Neural progenitor cell (in vitro differentiated cells): Measurements from ENCODE around the gene VTI1A. TPM values are rescaled to one million over a fixed set of nuclear protein-coding genes. Genes with fewer than 3 reads are reported as not detected.

Experiments used
- DNase-seq: peaks from one replicate; pipeline ENCODE4 v3.0.0-alpha.2; 2016; ENCODE audit warnings: low spot score
- H2AFZ ChIP-seq: fragments of 200-600 bp; sonication (generic); replicated peaks from 2 replicates; pipeline ENCODE4 v1.6.1; 2016; ENCODE audit warnings: antibody characterized with exemption
- H3F3A ChIP-seq: fragments of 200-600 bp; sonication (generic); 2 replicates; pipeline ENCODE4 v1.6.1; 2016; ENCODE audit warnings: antibody characterized with exemption, low read depth
- H3K27ac ChIP-seq: fragments of 200-600 bp; sonication (generic); 2 replicates; pipeline ENCODE4 v1.5.1; 2016; ENCODE audit warnings: mild to moderate bottlenecking
- H3K27me3 ChIP-seq: fragments of 200-600 bp; sonication (generic); 2 replicates; pipeline ENCODE4 v1.6.1; 2016; ENCODE audit warnings: mild to moderate bottlenecking, moderate library complexity
- H3K36me3 ChIP-seq: fragments of 200-600 bp; sonication (generic); 2 replicates; pipeline ENCODE4 v1.5.1; 2016
- H3K4me1 ChIP-seq: fragments of 200-600 bp; sonication (generic); 2 replicates; pipeline ENCODE4 v1.6.1; 2016; ENCODE audit warnings: mixed run types
- H3K4me2 ChIP-seq: fragments of 200-600 bp; sonication (generic); 2 replicates; pipeline ENCODE4 v1.6.1; 2016
- H3K4me3 ChIP-seq: fragments of 200-600 bp; sonication (generic); 2 replicates; pipeline ENCODE4 v1.5.1; 2016
- H3K79me2 ChIP-seq: fragments of 200-600 bp; sonication (generic); 2 replicates; pipeline ENCODE4 v1.6.1; 2016; ENCODE audit warnings: low read depth
- H3K9ac ChIP-seq: fragments of 200-600 bp; sonication (generic); 2 replicates; pipeline ENCODE4 v1.6.1; 2016
- H3K9me3 ChIP-seq: fragments of 200-600 bp; sonication (generic); 2 replicates; pipeline ENCODE4 v1.5.1; 2016; ENCODE audit warnings: low read depth
- H4K20me1 ChIP-seq: fragments of 200-600 bp; sonication (generic); 2 replicates; pipeline ENCODE4 v1.6.1; 2016; ENCODE audit warnings: low read depth
- H3K27ac Mint-ChIP-seq: 3 replicates; pipeline ENCODE4 v1.8.0; 2021; ENCODE audit warnings: mixed read lengths
- H3K27me3 Mint-ChIP-seq: 2 replicates; pipeline ENCODE4 v1.8.0; 2022; ENCODE audit warnings: low read depth, mild to moderate bottlenecking, inconsistent platforms, moderate library complexity, mixed read lengths; ENCODE audit not compliant: insufficient read depth
- H3K36me3 Mint-ChIP-seq: 3 replicates; pipeline ENCODE4 v1.8.0; 2021; ENCODE audit warnings: mixed read lengths
- H3K4me1 Mint-ChIP-seq: 3 replicates; pipeline ENCODE4 v1.8.0; 2021; ENCODE audit warnings: mixed read lengths
- H3K4me3 Mint-ChIP-seq: 3 replicates; pipeline ENCODE4 v1.8.0; 2021; ENCODE audit warnings: mild to moderate bottlenecking, moderate library complexity, mixed read lengths
- H3K9me3 Mint-ChIP-seq: 3 replicates; pipeline ENCODE4 v1.8.0; 2020; ENCODE audit warnings: mixed read lengths
- CTCF ChIP-seq: fragments of 200-600 bp; sonication (generic); IDR thresholded peaks from 2 replicates; pipeline ENCODE4 v1.5.1; 2017; ENCODE audit warnings: antibody characterized with exemption, mild to moderate bottlenecking
- EZH2 ChIP-seq: fragments of 200-600 bp; sonication (generic); IDR thresholded peaks from 2 replicates; pipeline ENCODE4 v1.6.1; 2017; ENCODE audit warnings: antibody characterized with exemption, mild to moderate bottlenecking, moderate library complexity
- EZH2phosphoT487 ChIP-seq: fragments of 200-600 bp; sonication (generic); IDR thresholded peaks from 2 replicates; pipeline ENCODE4 v1.6.1; 2017; ENCODE audit warnings: antibody characterized with exemption
- total RNA-seq: library from RNA; depleted of rRNA; stranded (reverse); fragments of >200 nt; gene quantifications from 2 replicates; pipeline ENCODE4 v1.2.3, GENCODE V29; 2015; ENCODE audit warnings: low replicate concordance

Gene VTI1A
- total RNA-seq, 1 donor from 2014 or later, result 28.8 TPM

GRCh38 chr10:112823007-112823406 is 376.0 kb downstream of the VTI1A start:
- Mint-ChIP-seq H3K9me3 (no peaks in the 10 kb centered on the region), H3K4me1 (peaks cover 44% of the 10 kb centered on the region), H3K27ac (peak overlapping the region; percentile 63), H3K4me3 (no peak overlapping the region), H3K36me3 (peaks cover 5% of the 10 kb centered on the region), H3K27me3 (no peaks in the 10 kb centered on the region)
- TF ChIP-seq EZH2phosphoT487 (no peak), EZH2 (no peak), CTCF (no peak)
- no peak for DNase-seq
- Histone ChIP-seq H3K79me2 (no peaks in the 10 kb centered on the region), H3K9me3 (no peaks in the 10 kb centered on the region), H4K20me1 (no peaks in the 10 kb centered on the region), H3K4me1 (peaks cover 8% of the 10 kb centered on the region), H3K27me3 (no peaks in the 10 kb centered on the region), H3K4me3 (no peak overlapping the region), H3K36me3 (no peaks in the 10 kb centered on the region), H3F3A (no peaks in the 10 kb centered on the region), H3K9ac (no peak overlapping the region), H2AFZ (no peak overlapping the region), H3K4me2 (no peak overlapping the region), H3K27ac (no peak overlapping the region)

- Histone ChIP-seq H3K4me1 (peaks cover 4% of the 10 kb centered on the region), H3K79me2 (no peaks in the 10 kb centered on the region), H3F3A (no peaks in the 10 kb centered on the region), H3K4me3 (no peak overlapping the region), H3K9ac (no peak overlapping the region), H3K9me3 (no peaks in the 10 kb centered on the region), H2AFZ (no peak overlapping the region), H3K4me2 (no peak overlapping the region), H4K20me1 (no peaks in the 10 kb centered on the region), H3K27ac (no peak overlapping the region), H3K36me3 (no peaks in the 10 kb centered on the region), H3K27me3 (no peaks in the 10 kb centered on the region)
- Mint-ChIP-seq H3K9me3 (no peaks in the 10 kb centered on the region), H3K36me3 (peaks cover 5% of the 10 kb centered on the region), H3K4me1 (peaks cover 38% of the 10 kb centered on the region), H3K4me3 (no peak overlapping the region), H3K27ac (no peak overlapping the region), H3K27me3 (no peaks in the 10 kb centered on the region)
- no peak for TF ChIP-seq CTCF
- TF ChIP-seq EZH2phosphoT487, result no peak
- TF ChIP-seq EZH2, result no peak
- no peak for DNase-seq
Observed at GRCh38 chr10:112823604-112824003, 376.6 kb downstream of the VTI1A start.

GRCh38 chr10:112826018-112826697 is 379.1 kb downstream of the VTI1A start:
- Histone ChIP-seq H3K27ac (no peak overlapping the region), H3K9me3 (no peaks in the 10 kb centered on the region), H3K4me1 (peaks cover 4% of the 10 kb centered on the region), H3K4me2 (no peak overlapping the region), H3K9ac (no peak overlapping the region), H3K4me3 (no peak overlapping the region), H4K20me1 (no peaks in the 10 kb centered on the region), H2AFZ (no peak overlapping the region), H3F3A (no peaks in the 10 kb centered on the region), H3K36me3 (no peaks in the 10 kb centered on the region), H3K79me2 (no peaks in the 10 kb centered on the region), H3K27me3 (no peaks in the 10 kb centered on the region)
- Mint-ChIP-seq H3K27me3 (no peaks in the 10 kb centered on the region), H3K27ac (no peak overlapping the region), H3K4me1 (peaks cover 26% of the 10 kb centered on the region), H3K36me3 (no peaks in the 10 kb centered on the region), H3K9me3 (no peaks in the 10 kb centered on the region), H3K4me3 (no peak overlapping the region)
- TF ChIP-seq CTCF (no peak), EZH2 (no peak), EZH2phosphoT487 (no peak)
- DNase-seq, result no peak
